Activated gamma-delta T cell treated with anti-CD3 and anti-CD28 coated beads, Interleukin-2, amount 50 U/mL, for 16 hours (primary cell): Measurements from ENCODE around the gene SNTA1.
"Not testable (repeated sequence)": the region's sequence is repeated elsewhere in the genome, so short reads cannot be mapped to it uniquely, and the experiment has no call there.

Experiments used
- DNase-seq: peaks from one replicate; pipeline ENCODE4 v3.0.0-alpha.2; 2020; ENCODE audit warnings: low read depth

The SNTA1 gene

DNA sequence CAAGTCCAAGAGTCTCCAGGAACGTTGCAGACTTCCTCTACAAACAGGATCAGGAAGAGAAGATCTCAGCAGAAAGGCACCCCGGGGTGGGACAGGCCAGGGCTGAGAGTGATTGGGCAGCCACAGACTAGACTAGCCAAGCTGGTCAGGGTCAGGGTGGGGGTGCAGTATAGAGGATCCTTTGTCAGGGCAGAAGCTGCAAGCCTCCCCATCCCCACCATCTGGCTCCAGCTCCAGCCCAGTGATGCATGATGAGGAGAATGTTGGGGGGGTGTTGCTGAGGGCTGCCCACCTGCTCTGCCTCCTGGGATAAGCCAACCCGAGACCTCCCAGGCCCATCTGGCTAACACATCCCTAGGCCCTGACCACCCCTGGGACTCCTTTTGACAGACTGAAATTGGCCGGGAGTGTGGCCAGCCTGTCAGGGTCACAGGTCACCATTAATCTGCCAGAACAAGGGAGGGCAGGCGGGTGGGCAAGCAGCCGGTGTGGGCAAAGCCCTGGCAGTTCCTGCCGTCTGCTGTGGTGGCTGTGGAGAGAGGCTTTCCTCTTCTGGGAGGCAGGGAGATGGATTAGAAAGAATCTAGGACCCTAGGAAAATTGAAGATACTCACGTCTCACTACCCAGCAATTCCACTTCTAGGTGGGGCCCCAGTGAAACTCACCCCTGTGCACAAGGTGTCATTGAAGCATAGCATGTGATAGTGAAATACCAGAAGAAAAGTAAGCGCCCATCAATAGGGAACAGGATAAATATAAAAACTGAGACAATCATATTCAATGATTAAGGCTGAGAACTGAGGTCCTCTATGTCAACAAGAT, 22.1 kb upstream of the SNTA1 start:
- no peak for DNase-seq

DNA sequence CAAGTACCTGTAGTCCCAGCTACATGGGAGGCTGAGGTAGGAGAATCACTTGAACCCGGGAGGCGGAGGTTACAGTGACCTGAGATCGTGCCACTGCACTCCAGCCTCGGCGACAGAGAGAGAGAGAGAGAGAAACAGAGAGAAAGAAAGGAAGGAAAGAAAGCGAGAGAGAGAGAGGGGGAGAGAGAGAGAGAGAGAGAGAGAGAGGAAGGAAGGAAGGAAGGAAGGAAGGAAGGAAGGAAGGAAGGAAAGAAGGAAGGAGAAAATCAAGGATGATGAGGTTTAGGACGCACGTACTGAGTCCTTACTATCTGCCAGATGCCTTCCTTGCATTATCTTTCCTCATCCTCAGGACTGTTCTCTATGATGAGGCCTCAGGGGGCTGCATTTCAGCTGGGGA, 21.2 kb upstream of the SNTA1 start:
- not testable (repeated sequence) for DNase-seq

DNA sequence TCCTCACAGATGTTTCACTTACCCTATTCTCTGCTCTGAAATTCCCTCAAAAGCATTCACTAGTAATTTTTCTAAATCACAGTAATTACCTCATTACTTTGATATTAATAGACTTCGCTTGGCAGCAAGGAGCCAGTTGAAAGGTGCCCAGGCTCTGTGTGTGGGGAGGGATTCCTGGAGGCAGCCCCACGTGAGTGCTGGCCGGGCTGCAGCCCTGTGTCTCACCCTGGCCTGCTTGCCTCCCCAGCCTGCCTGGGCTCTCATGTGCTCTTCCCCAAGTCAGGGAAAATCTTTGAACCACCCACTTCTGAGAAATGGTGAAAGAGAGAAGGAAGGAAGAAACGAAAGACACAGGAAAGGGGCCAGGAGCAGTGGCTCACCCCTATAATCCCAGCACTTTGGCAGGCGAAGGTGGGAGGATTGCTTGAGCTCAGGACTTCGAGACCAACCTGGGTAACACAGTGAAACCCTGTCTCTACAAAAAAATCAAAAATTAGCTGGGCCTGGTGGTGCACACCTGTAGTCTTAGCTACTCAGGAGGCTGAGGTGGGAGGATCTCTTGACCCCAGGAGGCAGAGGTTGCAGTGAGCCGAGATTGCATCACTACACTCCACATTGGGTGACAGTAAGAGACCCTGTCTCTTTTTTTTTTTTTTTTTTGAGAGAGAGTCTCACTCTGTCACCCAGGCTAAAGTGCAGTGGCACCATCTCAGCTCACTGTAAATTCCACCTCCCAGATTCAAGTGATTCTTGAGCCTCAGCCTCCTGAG, 20.0 kb upstream of the SNTA1 start:
- no peak for DNase-seq

DNA sequence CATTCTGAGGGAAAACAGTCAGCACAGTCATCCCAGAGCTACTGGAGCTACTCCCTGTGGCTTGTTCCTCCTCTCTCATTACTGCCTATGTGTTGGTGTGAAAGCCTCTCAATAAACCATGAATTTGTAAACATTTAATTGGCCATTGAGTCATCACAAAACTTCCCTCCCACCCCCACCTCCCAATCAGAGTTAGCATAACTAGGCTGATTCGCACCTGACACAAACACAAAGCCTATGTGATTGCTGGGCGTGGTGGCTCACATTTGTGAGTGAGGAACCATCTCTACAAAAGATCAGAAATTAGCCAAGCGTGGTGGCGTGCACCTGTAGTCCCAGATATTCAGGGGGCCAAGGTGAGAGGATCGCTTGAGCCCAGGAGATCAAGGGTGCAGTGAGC, 17.1 kb upstream of the SNTA1 start:
- DNase-seq, result no peak

DNA sequence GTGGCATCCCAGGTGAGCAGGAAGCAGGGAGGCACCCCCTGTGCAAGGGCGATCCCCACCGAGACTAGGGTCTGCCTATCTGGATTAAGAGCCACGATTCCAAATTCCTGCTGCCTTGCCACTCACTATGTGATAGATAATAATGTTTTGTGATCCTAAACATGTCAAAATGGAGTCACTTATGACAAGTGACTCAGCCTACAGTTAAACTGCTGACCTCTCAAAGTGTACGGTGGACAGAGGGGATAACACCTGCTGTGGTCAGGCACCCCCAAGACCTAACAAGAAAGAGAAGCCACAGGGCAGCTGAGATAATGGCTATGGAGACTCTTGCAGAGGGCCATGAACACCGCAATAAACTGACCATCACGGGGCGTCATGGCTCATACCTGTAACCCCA, 16.0 kb upstream of the SNTA1 start:
- DNase-seq, result no peak

DNA sequence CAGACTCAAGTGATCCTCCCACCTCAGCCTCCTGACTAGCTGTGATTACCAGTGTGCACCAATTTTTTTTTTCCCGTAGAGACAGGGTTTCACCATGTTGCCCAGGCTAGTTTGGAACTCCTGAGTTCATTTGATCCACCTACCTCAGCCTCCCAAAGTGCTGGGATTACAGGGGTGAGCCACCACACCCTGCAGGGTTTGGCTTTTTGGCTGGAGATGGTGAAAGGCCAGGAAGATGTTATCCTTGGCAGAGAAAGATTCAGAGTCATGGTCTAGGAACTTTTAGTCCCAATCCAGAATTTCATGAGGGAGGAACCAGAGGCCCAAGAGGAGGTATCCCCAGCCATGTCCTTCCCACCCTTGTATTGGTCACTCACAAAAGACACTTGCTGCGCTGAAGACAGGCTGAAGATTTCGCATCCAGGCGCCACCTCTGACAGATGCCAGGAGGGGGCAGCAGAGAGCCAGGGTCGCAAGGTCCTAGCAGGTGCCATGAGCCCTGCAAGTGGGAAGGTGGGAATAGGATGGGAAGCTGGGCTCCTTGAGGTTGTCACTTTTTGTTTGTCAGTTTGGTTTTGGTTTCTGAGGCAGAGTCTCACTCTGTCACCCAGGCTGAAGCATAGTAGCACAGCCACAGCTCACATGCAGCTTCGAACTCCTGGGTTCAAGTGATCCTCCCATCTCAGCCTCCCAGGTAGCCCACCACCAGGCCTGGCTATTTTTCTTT, 13.5 kb upstream of the SNTA1 start:
- peak; percentile 73 for DNase-seq

DNA sequence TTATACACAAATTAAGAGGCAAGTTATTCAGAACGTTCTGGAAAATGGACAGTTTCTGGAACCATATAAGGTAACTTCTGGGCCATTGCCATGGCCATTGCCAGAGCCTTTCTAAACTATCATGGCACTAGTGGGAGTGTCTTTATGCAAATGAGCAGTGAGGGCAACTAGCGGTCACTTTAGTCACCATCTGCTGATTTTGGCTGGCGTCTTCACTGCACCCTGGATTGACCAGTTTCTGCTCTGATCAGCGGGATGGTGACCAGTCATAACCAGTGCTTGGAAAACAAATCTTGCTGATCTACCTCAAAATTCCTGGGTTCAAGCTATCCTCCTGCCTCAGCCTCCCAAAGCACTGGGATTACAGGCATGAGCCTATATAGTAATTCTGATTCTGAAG, 7.3 kb upstream of the SNTA1 start:
- DNase-seq, result no peak

DNA sequence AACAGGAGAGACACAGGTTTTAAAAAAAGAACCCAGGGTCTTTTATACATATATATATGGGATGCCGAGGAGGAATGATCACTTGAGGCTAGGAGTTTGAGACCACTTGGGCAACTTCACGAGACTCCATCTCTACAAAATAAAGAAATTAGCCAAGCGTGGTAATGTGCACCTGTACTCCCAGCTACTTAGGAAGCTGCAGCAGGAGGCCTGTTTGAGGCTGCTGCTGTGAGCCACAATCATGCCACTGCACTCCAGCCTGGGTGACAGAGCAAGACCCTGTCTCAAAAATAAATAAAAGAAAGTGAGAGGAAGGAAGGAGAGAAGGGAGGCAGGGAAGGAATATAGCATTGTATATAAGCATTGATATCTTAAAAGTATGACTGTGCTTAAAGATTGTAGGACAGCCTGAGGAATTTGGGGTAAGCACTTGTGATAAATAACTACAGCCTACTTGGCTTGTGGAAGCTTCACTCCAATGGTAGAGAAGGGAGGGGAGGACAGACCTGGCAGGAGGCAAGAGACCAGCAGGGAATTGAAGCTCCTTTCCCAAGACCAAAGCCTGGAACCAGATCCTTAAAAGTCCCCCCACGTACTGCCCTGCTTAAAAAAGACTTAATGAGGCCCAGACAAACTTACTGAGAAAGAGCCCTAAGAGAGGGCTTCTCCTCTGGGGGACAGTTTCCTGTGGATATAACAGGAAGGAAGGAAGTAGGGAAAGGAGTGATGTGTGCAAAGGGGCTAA, 2.5 kb upstream of the SNTA1 start:
- no peak for DNase-seq

DNA sequence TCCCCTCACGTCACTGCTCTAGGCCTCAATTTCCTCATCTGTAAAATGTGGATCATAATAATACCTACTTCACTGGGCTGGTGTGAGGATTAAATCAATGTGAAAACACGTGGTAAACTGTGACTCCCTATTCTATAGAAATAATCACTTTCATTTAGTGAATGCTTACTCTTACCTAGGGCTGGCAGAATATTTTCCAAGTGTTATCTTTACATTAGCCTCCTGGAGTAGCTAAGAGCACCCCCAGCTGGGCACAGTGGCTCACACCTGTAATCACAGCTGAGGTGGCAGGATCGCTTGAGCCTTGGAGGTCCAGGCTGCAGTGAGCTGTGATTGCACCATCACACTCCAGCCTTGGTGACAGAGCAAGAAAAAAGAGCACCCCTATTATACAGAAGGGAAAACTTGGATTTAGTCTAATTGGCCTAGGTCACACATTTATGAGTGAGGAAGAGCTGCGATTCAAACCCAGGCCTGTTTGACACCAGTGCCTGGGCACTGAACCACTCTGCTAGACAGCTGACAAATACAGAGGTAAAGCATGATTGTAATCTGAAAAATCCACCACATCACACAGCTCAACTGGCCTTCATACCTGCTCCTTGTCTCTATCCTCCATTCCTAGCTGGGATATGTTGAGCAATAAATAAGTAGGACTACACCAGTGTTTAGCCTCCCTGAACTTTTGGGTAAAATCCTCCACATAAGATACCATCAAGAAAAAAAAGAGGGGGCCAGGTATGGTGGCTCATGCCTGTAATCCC, 1.4 kb upstream of the SNTA1 start:
- no peak for DNase-seq

DNA sequence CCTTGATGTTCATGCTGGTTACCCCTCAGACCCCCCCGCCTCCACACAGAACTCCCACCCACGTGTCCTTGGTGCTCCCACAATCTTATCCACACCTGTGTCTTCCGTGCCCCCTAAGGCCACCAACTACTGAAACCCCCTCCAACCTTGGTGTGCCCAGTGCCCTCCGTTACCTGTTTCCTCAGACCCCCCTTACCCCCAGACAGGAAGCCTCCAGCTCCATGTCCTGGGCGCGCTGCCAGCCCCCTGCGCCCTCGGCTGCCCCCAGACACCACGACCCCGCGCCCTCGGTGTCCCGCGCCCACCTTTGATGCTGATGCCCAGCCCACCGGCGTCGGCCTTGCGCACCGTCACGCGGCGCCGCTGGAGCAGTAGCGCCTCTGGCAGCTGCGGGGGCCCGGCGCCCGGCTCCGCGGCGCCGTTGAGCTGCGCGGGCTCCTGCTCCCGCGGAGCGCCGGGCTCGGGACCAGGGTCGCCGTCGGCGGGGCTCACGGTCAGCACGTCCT, 504 bp downstream of the SNTA1 start:
- DNase-seq, result no peak

DNA sequence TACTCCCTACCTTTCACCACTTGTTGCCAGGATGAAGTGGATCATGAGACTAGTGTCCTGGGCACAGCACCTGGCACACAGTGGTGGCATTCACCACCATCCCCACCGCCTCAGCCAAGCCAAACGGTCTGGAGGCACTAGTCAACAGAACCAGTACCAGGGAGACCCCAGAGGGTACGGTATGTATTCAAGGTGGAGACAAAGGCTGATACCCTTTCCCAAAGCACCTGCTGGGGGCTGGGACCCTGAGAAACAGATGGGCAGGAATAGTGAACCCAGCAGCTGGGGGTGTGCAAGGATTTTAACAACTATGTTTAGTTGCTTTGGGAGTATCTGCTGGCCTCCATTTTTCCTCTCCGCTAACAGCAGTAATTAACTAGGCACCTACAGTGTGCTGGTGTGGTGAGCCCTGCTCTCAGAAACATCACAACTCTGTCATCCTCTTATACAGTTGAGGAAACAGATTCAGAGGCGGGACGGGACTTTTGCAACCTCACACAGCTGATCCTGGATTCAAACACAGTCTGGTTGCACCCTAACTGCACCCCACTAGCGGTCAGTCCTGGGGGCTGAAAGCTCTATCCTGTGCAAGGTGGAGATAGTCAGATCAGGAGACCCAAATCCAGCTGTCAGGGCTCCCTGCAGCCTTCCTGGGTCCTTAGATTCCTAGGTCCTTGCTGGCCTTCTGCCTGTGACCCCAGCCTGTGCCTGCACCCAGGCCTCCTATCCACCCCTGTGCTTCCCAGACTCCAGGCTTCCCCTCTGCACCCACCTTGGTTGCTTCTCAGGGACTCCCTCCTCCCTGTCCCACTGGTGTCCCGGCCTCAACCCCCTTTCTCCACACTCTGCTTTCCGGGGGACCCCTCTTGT, 1.2 kb downstream of the SNTA1 start:
- DNase-seq, result no peak

DNA sequence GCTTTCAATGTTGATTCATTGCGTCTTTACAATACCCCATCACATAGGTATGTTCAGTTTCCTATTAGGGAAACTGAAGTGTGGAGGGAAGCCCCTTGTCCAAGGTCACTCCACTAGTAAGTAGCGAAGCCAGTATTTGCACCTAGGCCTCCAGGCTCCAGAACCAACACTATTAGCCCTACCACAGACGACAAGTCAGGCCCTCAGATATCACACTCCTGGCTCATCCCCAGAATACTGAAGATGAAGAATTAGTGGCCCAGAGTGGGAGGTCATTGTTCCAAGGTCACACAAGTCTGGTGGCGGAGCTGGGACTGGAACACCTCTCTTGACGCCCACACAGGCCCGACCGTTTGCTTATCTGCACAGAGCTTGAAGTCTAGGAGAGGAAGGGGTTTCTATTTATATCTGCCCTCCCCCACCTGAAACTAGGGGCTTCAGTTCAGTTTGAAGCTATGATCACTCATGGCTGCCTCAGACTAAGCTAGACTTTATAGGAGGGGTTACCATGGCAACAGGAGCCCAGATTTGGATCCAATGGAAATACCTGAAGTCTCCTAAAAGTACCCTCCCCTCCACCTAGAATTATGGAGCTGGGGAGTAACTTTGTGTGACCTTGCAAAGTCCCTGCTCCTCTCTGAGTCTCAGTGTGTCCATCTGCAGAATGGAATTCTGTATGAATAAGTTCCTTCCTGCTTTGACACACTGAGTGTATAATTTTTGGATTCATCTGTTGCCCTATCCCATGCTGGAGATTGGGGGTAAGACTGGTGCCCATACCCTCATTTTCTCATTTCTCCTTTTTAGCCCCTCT, 2.2 kb downstream of the SNTA1 start:
- no peak for DNase-seq

DNA sequence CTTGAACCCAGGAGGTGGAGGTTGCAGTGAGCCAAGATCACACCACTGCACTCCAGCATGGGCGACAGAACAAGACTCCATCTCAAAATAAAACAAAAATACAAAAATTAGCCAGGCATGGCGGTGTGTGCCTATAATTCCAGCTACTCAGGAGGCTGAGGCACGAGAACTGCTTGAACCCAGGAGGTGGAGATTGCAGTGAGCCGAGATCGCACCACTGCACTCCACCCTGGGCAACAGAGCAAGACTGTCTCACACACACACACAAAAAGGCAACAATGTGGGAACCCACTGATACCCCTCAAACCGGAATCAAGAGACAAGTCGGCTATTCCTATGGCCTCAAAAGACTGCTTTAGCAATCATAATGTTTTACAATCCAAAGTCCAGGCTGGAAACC, 3.0 kb downstream of the SNTA1 start:
- DNase-seq, result not testable (repeated sequence)

DNA sequence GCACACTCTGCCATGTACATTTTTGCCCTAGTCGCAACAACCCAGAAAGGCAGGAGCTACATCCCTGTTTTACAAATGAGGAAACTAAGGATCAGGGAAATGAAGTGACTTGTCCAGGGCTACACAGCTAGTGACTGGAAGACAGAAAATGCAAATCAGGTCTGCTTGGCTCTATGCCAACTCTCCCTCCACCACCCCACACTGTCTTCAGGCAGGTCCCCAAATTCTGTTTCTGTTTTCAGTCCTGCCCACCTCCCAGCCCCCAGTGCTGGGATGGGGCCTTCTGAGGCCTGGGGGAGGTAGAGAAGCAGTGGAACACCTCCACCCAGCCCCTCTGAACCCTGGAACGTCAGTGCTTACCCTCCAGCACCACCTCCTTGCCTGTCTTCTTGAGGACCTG, 5.1 kb downstream of the SNTA1 start:
- DNase-seq, result no peak

DNA sequence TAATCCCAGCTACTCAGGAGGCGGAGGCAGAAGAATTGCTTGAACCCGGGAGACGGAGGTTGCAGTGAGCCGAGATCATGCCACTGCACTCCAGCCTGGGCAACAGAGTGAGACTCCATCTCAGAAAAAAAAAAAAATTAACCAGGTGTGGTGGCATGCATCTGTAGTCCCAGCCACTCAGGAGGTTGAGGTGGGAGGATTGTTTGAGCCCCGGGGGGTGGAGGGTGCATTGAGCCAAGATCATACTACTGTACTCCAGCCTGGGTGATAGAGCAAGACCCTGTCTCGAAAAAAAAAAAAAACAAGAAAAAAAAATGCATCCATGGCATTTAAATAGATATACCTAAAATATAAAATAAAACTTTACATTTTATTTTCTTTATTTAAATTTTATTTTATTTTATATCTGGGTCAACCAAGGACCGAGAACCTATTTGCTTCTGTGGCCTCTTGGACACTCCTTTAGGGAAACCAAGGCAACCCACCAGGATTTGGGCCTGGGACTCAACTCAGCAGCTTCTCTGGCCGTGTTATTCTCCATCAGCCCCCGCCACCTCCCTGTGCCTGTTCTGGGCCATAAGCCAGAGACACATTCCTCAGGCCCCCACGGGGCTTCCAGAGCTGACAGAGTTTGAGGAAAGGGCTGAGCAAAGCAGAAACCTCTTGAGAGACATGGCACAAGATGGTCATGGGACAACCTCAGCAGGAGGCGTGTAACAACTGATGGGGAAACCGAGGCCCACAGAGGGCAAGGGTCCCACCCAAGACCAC, 6.2 kb downstream of the SNTA1 start:
- DNase-seq, result no peak

DNA sequence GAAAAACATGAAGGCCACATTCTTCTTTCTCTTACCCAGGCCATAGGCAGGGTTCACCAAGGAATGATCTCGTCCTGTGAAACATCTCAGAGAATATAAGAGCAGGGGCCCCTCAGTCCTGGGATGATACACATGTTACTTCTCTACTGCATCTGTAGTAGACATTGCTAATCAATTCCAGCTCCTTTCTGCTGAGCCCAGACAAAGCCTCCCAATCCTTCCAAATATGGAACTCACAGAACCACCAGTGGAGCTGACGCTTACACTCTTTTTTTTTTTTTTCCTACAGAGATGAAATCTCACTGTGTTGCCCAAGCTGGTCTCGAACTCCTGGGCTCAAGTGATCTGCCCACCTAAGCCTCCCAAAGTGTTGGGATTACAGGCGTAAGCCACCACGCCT, 9.1 kb downstream of the SNTA1 start:
- no peak for DNase-seq

DNA sequence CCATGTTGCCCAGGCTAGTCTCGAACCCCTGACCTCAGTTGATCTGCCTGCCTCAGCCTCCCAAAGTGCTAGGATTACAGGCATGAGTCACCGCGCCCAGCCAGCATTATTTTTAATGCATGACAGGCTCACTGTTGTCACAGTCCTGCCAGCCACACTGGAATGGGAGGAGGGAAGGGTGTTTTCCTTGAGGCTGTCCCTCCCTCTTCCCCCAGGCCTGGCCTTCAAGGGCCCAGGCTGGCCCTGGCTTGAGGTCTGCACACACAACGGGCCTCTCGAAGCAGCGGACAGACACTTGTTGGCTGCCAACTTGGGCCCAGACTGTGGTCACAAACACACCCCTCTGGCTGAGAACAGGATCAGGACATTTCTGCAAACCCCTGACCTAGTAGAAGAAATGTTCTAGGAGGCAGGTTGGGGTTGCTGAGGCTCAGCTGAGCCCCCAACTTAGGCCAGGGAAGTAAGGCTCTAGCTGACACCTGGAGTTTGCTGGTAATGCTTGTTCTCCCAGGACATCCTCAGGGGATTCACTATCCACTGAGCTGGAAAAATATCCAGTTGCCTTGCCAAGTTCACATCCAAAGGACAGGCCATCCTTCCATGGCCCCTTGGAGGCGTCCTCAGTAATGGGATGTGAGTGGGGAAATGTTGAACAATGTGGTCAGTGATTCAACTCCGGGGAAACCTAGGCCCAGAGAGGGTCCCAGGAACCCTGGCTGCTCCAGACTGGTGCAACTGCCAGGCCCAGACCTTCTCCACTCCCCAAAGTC, 9.9 kb downstream of the SNTA1 start:
- DNase-seq, result no peak
